Kidney tubule cell (primary cell): ENCODE measurements around the gene FRMD6.

Source experiments
- DNase-seq: peaks from one replicate; pipeline ENCODE4 v3.0.0-alpha.2; 2018; ENCODE audit warnings: low spot score

FRMD6 gene

DNA sequence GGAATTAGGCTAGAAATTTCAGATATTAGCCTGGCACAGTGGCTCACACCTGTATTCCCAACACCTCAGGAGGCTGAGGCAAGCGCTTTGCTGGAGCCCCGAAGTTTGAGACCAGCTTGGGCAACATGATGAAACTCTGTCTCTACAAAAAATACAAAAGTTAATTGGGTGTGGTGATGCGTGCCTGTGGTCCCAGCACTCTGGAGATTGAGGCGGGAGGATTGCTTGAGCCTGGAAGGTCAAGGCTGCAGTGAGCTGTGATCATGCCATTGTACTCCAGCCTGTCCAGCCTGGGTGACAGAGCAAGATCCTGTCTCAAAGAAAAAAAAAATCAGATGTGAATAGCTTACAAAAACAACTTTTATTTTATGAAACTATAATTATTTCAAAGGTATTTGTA, 15.1 kb downstream of the FRMD6 start:
- DNase-seq, result peak; percentile 38

DNA sequence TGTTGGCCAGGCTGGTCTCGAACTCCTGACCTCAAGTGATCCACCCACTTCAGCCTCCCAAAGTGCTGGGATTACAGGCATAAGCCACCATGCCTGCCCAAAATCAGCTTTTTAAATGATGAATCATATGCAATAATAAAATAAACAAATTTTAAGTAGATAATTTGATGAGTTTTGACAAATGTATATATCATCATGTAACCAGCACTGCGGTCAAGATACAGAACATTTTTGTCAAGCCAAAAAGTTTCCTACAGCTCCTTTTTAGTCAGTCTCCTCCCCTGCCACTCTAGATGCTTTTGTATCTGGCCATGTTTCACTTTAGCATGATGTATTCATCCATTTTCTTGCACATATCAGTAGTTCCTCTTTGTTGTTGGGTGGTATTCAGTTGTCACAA, 17.2 kb downstream of the FRMD6 start:
- DNase-seq, result no peak

DNA sequence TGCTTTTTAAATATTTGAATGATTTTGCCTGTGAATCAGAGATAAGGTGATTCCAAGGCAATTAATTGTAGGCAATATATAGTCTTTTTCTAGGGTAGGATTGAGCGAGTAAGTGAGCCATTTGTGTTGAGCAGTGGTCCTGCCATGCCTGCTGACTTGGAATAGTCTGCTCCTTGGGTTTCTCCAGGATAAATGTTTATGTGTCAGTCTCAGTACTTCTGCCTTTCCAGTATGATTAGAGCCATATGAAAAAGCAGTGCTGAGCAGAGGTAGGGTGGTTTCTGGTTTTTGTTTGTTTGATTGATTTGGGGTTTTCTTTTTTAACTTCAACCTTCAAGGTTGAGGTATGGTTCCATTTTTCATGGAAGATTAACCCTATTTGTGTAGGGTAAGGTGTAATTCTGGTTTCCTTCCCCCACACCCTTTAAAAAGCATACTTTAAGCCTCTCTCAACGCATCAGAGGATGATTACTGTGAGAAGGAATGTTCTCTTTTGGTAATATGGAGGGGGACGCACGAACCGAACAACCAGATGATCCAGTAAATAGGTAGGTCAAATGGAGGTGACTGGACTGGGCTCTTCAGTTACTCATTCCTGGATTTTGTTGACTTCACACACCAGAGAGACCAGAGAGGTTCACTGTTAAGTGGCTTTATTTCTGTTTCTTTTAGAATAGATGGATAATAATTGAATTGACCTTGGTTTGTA, 22.7 kb downstream of the FRMD6 start:
- DNase-seq, result peak; percentile 78

DNA sequence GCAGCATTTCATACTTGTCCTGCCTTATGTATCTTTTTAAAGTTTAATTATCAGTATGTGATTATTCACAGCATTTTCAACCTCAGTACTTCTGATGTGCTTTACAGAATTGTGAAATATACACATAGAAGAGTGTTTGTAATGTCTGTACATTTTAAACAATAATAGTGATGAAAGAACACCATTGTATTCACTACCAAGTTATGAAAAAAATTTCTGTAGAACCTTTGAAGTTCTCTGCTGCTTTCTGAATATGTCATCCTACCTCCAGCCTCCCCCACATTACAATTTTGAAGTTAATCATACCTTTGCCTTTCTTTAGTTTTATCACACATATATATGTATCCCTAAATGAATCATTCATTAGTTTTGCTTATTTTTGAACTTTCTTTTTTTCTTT, 24.8 kb downstream of the FRMD6 start:
- no peak for DNase-seq

DNA sequence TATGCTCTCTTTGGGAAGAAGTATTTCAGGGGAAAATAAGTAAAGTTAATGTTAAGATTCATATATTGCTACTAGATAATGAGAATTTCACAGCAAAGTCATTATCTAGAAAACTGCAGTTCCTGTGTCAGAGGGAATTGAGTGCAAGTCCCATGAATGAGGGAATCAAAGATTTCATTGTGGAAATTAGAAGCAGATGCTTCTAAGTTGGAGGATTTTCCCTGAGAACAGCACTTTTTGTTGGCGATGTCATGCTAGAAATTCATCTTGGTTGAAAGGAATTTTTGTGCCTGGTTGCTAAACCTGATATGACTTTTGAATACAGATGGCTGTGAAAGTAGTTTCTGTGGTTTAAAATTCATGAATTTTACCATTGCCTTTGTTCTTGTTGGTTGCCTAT, 25.6 kb downstream of the FRMD6 start:
- peak; percentile 61 for DNase-seq

DNA sequence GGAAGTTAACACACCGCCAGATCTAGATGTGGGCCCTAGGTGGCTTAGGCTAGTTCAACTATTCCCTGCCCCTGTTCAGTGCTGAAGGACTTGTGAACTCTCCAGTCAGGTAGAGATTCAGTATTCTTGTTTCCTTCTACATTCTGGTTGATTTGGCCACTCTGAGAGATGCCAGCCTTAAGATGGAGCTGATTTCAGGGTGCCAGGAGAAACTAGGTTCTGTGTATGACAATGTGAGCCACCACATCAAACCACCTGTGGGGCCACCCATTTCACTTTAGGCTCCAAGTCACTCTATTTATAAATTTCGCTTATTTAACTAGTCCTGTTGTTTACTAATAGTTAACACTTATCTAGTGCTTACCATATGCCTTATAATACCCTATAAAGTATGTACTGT, 26.0 kb downstream of the FRMD6 start:
- no peak for DNase-seq

DNA sequence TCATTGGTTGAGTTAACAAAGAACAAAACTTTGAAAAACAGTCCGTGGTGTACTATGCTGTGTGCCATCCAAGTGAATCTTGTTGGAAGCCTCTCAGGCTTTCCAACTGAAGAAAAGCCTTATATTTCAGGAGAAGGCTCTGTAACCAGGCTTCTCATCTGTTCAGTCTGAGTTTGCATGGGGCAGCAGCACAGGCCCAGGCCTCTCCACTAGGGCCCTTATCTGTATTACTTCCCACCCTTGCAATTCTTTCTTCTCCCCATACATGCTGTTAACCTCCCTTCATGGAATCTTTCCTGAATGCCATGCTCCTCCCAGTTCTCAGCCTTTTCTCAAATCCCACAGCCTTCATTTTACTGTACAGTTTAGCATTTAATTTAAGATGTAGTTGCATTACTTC, 28.3 kb downstream of the FRMD6 start:
- no peak for DNase-seq

DNA sequence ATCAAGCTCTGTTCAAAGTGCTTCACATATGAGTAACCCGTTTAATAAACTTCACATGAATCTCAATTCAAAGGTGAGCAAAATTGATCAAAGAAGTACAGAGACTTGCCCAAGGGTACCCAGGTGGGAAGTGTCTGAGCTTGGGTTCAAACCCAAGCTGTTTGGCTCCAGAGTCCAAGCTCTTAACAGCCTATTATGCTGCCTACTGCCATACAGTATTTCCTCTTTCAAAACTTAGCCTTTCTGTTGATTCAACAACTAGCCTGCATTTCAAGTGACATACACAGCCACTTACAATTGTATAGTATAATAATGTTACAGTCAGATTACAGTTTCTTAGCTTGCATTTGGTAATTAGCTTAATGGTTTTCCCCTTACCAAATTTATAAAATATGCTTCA, 29.7 kb downstream of the FRMD6 start:
- DNase-seq, result no peak

DNA sequence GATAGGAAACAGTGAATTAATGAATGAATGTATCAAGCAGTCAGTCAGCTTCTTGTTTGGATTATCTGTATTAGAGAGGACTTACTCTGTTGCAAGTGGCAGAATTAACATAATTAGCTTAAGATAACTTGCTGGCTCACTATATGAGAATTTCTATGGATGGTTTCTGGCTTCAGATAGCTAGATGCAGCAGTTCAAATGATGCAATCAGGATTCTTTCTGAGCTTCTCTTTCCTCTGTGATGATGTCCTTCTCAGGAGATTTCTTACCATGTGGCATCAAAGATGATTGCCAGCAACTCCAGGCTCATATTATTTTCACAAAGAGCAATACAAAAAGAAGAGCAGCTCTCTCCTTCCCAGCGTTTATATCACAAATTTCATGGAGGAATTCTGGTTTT, 30.7 kb downstream of the FRMD6 start:
- DNase-seq, result no peak

DNA sequence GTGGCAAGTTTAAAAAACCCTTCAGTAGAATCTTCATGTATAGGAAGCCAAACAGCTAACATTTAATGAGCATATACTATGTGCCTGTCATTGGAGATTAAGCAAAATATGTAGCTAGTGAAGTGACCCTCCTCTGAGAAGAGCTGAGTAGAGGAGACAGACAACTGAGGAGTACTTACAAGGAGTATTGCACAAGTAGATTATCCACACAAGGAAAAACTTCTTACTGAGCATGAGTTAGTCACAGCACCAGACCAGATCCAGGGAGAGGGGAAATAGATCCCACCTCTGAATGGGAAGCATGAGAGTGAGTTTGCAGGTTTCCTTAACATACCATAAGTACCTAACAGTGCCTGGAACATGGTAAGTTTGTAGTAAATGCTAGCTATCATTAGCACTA, 33.0 kb downstream of the FRMD6 start:
- no peak for DNase-seq

DNA sequence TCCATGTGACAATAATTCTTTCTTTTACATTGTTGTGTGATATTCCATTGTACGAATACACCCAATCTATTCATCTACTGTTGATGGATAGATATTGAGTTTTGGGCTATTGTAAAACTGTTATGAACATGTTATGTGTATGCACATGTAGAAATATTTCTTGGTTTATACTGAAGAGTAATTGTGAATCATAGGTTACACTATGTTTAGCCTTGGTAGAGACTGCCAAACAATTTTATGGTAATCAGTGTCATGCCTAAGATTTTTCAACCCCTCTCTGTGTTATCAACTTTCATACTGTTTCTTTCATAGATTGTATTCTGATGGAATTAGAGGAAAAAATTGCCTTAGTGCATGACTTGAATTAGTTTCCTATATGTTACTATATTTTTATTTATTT, 39.5 kb downstream of the FRMD6 start:
- no peak for DNase-seq

DNA sequence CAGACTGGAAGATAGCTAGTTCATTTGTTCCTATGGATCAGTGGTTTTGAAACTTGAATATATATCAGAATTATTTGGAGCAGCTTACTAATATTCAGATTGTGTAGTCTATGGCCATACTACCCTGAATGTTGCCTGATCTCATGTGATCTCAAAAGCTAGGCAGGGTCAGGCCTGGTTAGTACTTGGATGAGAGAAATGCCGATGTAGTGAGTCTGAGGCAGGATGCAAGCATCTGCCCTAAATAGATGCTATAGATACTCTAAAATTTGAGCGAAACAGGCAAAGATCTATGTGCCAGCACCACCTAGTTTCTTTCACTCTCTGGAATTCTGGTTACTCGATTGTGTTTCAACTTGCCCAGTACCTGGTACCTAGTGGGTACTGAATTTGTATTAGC, 40.9 kb downstream of the FRMD6 start:
- DNase-seq, result no peak

DNA sequence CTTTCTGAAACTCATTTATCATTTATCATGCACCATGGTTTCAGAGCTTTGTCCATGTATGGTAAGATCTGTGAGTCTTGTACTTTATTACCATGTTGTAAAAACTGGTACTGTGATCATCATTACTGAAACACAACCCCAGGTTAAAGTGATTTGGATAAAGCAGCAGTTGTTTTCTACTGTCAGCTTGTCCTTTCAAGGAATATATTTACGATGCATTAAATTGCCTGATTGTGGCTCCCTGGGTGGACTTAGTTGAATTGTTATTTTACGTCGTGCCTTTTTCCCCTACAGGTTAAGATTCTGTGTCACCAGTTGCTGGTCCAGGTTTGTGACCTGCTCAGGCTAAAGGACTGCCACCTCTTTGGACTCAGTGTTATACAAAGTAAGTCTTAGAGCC, 46.1 kb downstream of the FRMD6 start:
- DNase-seq, result no peak

DNA sequence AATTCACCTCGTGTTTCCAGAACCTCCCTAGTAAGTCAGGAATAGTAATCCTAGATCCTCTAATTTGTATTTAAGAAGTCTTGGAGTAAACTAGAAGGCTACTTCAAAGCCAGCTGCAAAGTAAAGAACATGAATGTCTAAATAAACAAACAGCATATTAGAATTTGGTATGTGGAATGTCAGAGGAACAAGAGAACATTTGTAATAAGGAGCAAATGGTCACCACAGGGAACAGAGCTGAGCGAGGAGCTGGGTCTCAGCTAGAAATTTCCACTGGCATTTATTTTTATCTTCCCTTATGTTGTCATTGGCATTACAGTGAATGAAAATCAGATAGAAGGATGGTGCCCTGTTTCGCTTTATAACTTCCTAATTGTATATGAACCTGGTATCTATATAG, 50.2 kb downstream of the FRMD6 start:
- DNase-seq, result no peak

DNA sequence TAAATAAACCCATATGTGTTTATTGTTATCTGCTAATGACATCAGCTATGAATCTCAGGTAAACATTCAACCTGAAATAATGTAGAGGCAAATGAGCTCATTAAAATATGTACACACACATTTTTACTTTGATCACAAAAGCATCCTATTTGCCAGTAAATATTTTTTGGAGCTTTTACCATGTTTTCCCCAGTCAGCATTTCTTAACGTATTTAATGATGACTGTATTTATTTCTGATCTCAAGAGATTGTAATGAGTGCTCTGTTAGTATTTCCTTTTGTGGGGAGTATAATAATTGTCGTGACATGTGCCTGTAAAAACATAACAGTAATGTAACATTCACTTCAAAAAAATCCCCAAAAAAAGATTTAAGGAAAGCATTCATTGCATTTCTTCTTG, 52.1 kb downstream of the FRMD6 start:
- no peak for DNase-seq

DNA sequence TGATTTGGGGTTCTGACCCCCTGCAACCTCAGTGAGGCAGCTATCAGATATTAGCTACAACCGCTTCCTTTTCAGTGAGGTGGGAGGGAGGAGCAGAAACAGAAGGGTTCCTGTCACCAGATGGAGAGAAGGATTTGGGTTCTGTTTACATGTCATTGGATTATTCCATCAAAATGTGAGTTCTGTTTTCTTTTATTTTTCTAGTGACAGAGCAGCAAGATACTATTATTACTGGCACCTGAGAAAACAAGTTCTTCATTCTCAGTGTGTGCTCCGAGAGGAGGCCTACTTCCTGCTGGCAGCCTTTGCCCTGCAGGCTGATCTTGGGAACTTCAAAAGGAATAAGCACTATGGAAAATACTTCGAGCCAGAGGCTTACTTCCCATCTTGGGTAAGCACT, 52.8 kb downstream of the FRMD6 start:
- DNase-seq, result no peak

DNA sequence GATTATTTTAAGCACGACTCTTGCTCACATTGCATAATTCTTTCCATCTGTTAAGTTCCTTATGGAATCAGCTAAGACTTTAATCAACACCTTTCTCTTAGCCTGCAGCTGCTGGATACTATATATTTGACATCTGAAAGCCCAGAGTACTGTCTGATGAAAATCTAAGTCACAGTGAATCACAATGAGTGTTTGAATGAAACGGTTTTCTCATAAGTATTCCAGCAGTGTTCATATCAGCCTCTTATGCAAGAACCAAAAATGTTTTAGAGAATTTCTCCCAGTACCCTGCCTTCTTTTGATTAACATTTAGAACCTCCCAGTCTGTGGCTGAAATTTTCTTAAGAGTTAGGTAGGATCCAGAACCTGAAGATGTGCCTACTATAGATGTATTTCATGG, 55.6 kb downstream of the FRMD6 start:
- DNase-seq, result no peak

DNA sequence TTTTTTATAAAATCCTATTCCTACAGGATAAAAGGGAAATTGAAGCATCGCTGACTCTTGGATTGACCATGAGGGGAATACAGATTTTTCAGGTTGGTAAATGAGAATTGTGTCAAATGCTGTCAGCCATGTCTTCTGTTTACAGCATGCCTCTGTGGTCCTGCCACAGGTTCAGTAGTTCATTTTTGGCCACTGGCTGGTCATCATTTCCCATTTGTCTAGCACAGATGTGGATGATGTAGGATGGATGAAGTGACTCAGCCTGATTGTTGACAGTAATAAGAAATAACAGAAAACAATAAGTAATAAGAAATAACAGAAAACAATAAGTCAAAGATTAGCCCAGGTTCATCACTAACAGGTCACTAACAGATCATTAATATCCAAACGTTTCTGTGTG, 59.8 kb downstream of the FRMD6 start:
- DNase-seq, result no peak

DNA sequence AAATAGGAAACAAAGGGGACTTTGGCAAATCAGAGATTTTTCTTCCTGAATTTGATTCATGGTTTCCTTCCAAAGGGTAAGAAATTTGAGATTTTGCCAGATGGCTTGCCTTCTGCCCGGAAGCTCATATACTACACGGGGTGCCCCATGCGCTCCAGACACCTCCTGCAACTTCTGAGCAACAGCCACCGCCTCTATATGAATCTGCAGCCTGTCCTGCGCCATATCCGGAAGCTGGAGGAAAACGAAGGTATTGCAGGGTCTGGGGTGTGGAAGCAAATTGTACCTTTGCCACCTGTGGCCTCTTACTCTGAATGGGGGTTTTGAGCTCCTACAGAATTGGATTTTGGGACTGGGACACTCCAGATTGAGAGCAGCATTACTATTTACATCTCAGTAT, 63.5 kb downstream of the FRMD6 start:
- DNase-seq, result no peak

DNA sequence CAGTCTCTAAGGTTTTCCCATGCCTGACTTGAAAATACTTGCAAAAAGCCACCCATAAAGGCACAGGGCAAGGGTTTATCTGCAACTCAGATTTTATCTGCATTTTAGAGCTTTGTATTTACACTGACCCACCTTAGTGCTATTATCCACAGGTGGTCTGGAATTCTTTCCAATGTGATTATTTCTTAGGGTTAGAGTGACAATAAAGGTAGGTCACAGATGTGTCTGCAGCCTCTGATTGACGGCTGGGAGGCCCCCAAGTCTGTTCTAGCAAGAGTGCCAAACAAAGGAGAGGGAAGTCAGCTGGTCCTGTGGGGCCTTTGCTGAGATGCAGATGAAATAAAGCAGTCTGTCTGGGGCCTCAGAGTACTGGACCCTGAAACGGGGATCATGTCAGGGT, 64.0 kb downstream of the FRMD6 start:
- no peak for DNase-seq

DNA sequence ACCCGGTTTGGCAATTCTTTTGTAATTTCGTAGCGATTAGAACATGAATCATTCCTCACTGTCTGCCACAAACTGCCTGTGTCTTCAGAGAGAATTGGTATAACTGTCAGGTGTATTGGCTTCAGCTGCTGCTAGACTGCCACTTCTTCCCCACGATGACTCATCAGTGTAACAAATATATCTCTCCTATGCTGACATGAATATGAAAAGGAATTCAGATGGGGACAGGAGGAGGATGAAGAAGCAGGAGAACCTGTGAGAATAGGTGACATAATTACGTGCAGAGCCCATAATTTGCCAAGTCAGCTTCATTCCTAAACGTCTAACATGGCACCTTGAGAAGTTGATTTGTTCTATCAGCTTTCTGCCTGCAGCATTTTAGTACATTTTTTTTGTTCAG, 64.9 kb downstream of the FRMD6 start:
- DNase-seq, result peak; percentile 56

DNA sequence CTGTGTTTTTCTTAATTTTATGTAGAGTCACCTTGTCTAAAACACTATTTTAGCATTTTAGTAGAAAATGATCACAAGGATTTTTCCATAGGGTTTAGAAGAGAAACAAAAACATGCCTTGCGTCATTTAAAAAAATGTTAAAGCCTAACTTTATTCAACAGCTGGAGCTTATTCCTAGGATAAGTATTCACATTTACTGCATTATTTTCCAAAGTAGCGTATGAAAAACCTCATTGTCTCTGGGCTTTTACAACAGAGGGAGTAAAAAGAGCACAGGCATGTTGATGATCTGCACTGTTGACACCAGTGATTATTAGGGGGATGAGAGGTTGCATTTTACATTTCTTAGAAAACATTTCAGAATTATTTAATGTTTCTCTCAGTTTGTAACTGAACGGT, 66.1 kb downstream of the FRMD6 start:
- no peak for DNase-seq

DNA sequence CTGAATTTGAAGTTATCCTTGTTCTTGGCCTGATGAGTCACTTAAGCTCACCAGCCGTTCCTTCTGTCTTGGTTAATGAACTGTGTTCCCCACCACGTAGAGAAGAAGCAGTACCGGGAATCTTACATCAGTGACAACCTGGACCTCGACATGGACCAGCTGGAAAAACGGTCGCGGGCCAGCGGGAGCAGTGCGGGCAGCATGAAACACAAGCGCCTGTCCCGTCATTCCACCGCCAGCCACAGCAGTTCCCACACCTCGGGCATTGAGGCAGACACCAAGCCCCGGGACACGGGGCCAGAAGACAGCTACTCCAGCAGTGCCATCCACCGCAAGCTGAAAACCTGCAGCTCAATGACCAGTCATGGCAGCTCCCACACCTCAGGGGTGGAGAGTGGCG, 68.2 kb downstream of the FRMD6 start:
- DNase-seq, result peak; percentile 34

DNA sequence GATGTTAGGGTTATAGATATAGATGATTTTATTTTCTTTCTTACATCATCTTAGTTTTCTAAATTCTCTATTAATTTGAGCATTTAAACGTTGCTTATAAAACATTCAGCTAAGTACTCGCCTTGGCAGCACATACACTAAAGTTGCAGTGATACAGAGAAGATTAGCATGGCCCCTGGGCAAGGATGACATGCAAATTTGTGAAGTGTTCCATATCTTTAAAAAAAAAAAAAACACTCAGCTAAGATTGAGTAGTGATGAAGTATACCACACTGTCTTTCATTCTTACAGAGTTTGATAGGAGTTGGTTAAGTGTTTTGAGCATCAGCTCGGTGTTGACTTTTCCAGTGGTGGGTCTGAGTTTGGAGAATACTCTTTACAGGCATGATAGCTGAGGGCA, 72.3 kb downstream of the FRMD6 start:
- DNase-seq, result no peak

DNA sequence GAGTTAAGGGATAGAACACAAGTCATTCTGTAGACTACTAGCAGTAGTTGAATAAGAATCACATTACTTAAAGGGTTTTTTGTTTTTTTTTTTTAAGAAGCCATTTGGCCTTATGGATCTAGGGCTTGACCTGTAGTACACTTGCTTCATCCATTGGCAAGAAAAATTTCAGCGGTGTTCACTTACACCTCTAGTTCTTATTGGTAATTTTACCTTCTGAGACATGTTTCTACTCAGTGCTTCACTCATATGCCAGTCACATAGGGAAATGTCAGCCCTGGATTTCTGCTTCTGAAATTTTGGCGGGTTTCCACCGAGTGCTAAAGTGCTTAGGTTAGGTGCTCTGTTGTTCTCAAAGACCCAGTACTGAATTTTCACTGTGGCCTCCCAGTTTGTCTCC, 72.9 kb downstream of the FRMD6 start:
- no peak for DNase-seq
